VCaP (cell line): ENCODE results near the gene FHIT.
A peak's percentile ranks its signal among the peaks of the same experiment; 100 is the strongest.

Source experiments
- H3K27ac ChIP-seq: fragments of 450-650 bp; 2 replicates; pipeline ENCODE4 v1.5.1; 2017
- CTCF ChIP-seq: fragments of 450-650 bp; conservative IDR thresholded peaks from 2 replicates; pipeline ENCODE4 v1.5.1; 2017; ENCODE audit warnings: mild to moderate bottlenecking, moderate library complexity

The FHIT gene

GRCh38 chr3:59832241-59832640 is 1419.0 kb downstream of the FHIT start:
- no peak for TF ChIP-seq CTCF

GRCh38 chr3:59831394-59831793 is 1419.9 kb downstream of the FHIT start:
- H3K27ac ChIP-seq: no peak overlapping the region
- TF ChIP-seq CTCF: no peak

More at GRCh38 chr3:59832241-59832640, 1419.0 kb downstream of the FHIT start:
- no peak overlapping the region for H3K27ac ChIP-seq

- no peak overlapping the region for H3K27ac ChIP-seq
- TF ChIP-seq CTCF: no peak
Measured at GRCh38 chr3:59829527-59829926, 1421.7 kb downstream of the FHIT start.

GRCh38 chr3:59824876-59825275 is 1426.4 kb downstream of the FHIT start:
- no peak overlapping the region for H3K27ac ChIP-seq
- no peak for TF ChIP-seq CTCF

- no peak overlapping the region for H3K27ac ChIP-seq
- TF ChIP-seq CTCF: no peak
Measured at GRCh38 chr3:59821274-59821673, 1430.0 kb downstream of the FHIT start.

- TF ChIP-seq CTCF: no peak
- no peak overlapping the region for H3K27ac ChIP-seq
Measured at GRCh38 chr3:59820352-59820934, 1430.8 kb downstream of the FHIT start.

GRCh38 chr3:59818919-59819300 is 1432.3 kb downstream of the FHIT start:
- H3K27ac ChIP-seq: peak overlapping the region; percentile 72
- TF ChIP-seq CTCF: no peak
